Trophoblast cell (in vitro differentiated cells and primary cell): ENCODE results near the gene BAIAP2L1.
A peak's percentile ranks its signal among the peaks of the same experiment; 100 is the strongest.

Source experiments
- DNase-seq, 2 donors: peaks; one replicate each; pipeline ENCODE4 v3.0.0-alpha.2; 2016
- H2AFZ ChIP-seq: 2 replicates; pipeline ENCODE4 v1.6.1; 2013; ENCODE audit warnings: low read length, moderate library complexity, mild to moderate bottlenecking; ENCODE audit not compliant: insufficient read depth, poor library complexity
- H2AK5ac ChIP-seq: 2 replicates; pipeline ENCODE4 v1.6.1; 2013; ENCODE audit warnings: mild to moderate bottlenecking, low read length
- H2BK120ac ChIP-seq: 2 replicates; pipeline ENCODE4 v1.6.1; 2013; ENCODE audit warnings: low read length, mild to moderate bottlenecking, moderate library complexity; ENCODE audit not compliant: insufficient read depth, poor library complexity
- H2BK12ac ChIP-seq: 2 replicates; pipeline ENCODE4 v1.6.1; 2013; ENCODE audit warnings: mild to moderate bottlenecking, low read length, moderate library complexity
- H2BK5ac ChIP-seq: 2 replicates; pipeline ENCODE4 v1.6.1; 2013; ENCODE audit warnings: low read length, low read depth, moderate library complexity, mild to moderate bottlenecking; ENCODE audit not compliant: poor library complexity
- H3K14ac ChIP-seq: 2 replicates; pipeline ENCODE4 v1.6.1; 2013; ENCODE audit warnings: mild to moderate bottlenecking, low read length
- H3K18ac ChIP-seq: 2 replicates; pipeline ENCODE4 v1.6.1; 2013; ENCODE audit warnings: mild to moderate bottlenecking, low read length
- H3K23ac ChIP-seq: 2 replicates; pipeline ENCODE4 v1.6.1; 2013; ENCODE audit warnings: low read length
- H3K27ac ChIP-seq: 2 replicates; pipeline ENCODE4 v1.5.1; 2013; ENCODE audit warnings: low read depth, mild to moderate bottlenecking, inconsistent platforms, low read length, moderate library complexity
- H3K27me3 ChIP-seq: 2 replicates; pipeline ENCODE4 v1.6.1; 2013; ENCODE audit warnings: inconsistent platforms, mild to moderate bottlenecking, low read length, moderate library complexity; ENCODE audit not compliant: insufficient read depth
- H3K36me3 ChIP-seq, 2 experiments: 1 replicate in 1 of 2; 2 replicates in 1 of 2; pipeline ENCODE4 v1.6.1; 2013; ENCODE audit warnings: low read length in 2 of 2, mild to moderate bottlenecking in 2 of 2, moderate library complexity in 1 of 2; ENCODE audit not compliant: insufficient read depth in 2 of 2, control insufficient read depth in 1 of 2
- H3K4ac ChIP-seq: 2 replicates; pipeline ENCODE4 v1.6.1; 2013; ENCODE audit warnings: low read depth, mild to moderate bottlenecking, low read length, moderate library complexity
- H3K4me1 ChIP-seq, 2 experiments: 1 replicate in 1 of 2; 2 replicates in 1 of 2; pipeline ENCODE4 v1.6.1; 2013; ENCODE audit warnings: low read length in 2 of 2, mild to moderate bottlenecking in 2 of 2, moderate library complexity in 1 of 2; ENCODE audit not compliant: insufficient read depth in 2 of 2, control insufficient read depth in 1 of 2
- H3K4me2 ChIP-seq: 2 replicates; pipeline ENCODE4 v1.6.1; 2013; ENCODE audit warnings: inconsistent platforms, mild to moderate bottlenecking, low read length, moderate library complexity
- H3K4me3 ChIP-seq: 2 replicates; pipeline ENCODE4 v1.5.1; 2013; ENCODE audit warnings: mild to moderate bottlenecking, low read depth, low read length, inconsistent platforms
- H3K79me1 ChIP-seq: one replicate; pipeline ENCODE4 v1.6.1; 2013; ENCODE audit warnings: low read length
- H3K79me2 ChIP-seq: 2 replicates; pipeline ENCODE4 v1.6.1; 2013; ENCODE audit warnings: low read length, mild to moderate bottlenecking; ENCODE audit not compliant: control insufficient read depth, insufficient read depth, poor library complexity
- H3K9ac ChIP-seq: 2 replicates; pipeline ENCODE4 v1.6.1; 2013; ENCODE audit warnings: mild to moderate bottlenecking, low read length
- H3K9me3 ChIP-seq: 2 replicates; pipeline ENCODE4 v1.6.1; 2013; ENCODE audit warnings: low read depth, mild to moderate bottlenecking, control low read depth, inconsistent platforms, low read length; ENCODE audit not compliant: insufficient read depth
- H4K12ac ChIP-seq: 2 replicates; pipeline ENCODE4 v1.6.1; 2013; ENCODE audit warnings: low read depth, mild to moderate bottlenecking, low read length, moderate library complexity
- H4K8ac ChIP-seq: 2 replicates; pipeline ENCODE4 v1.6.1; 2013; ENCODE audit warnings: low read depth, mild to moderate bottlenecking, low read length, moderate library complexity
- H4K91ac ChIP-seq: one replicate; pipeline ENCODE4 v1.6.1; 2013; ENCODE audit warnings: low read depth, mild to moderate bottlenecking, low read length, moderate library complexity
- WGBS: extraction: QIAGEN DNeasy Blood & Tissue Kit; methylation state at CpG from one replicate; pipeline ENCODE4 v1.1.7; 2013; ENCODE audit warnings: missing lambda C conversion rate; ENCODE audit not compliant: insufficient read length, insufficient coverage; ENCODE audit errors: extremely low coverage; 5-methylcytosine and 5-hydroxymethylcytosine counted together

BAIAP2L1 gene

DNA sequence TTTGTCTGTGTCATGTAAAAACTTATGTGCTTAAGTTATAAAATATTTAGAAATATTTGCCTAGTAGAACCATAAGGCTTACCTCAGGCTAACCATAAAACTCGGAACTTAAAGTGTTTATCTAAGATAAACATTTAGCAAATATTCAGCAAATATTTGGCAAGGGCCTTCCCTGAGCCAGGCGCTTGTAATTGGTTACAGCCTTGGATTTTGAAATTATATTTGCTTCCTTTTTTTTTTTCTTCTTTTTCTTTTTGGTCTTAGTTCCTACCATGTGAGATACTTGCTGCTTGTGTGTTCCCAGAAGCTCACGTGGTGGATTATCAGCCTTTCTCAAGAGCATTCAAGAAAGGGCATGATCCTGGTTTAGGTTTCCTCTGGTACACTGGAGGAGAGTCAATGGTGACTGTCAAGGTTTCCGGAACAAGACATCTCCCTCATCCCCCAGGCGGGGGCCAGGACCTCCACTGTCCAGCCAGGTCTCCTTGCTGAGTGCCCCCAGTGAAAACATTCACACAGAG lies 124.6 kb downstream of the BAIAP2L1 start:
- Histone ChIP-seq H3K9ac (no peak overlapping the region), H3K18ac (no peak overlapping the region), H3K27me3 (no peaks in the 10 kb centered on the region), H2BK120ac (no peak overlapping the region), H3K9me3 (no peaks in the 10 kb centered on the region), H2AK5ac (no peak overlapping the region), H3K79me1 (no peaks in the 10 kb centered on the region), H2BK5ac (no peak overlapping the region), H3K27ac (no peak overlapping the region), H3K4me3 (no peak overlapping the region), H3K4me1 (peaks cover 0 to 3% of the 10 kb centered on the region in 2 experiments), H3K79me2 (no peaks in the 10 kb centered on the region), H3K36me3 (no peaks in the 10 kb centered on the region), H3K4ac (no peak overlapping the region), H4K8ac (no peak overlapping the region), H4K12ac (no peak overlapping the region), H2BK12ac (no peak overlapping the region), H3K23ac (no peak overlapping the region), H3K4me2 (no peak overlapping the region), H3K14ac (no peak overlapping the region), H4K91ac (no peak overlapping the region), H2AFZ (no peak overlapping the region)
- WGBS, result no CpG with 5 or more reads among the region's 5 CpGs
- no peak for DNase-seq

GRCh38 chr7:98267303-98267702 lies 133.6 kb downstream of the BAIAP2L1 start:
- no peak overlapping the region for H2BK5ac ChIP-seq
- no peak overlapping the region for H3K27ac ChIP-seq
- DNase-seq, result no peak
- no peaks in the 10 kb centered on the region for H3K9me3 ChIP-seq
- H2BK12ac ChIP-seq, result peak overlapping the region; percentile 50
- H3K4me2 ChIP-seq, result no peak overlapping the region
- no peak overlapping the region for H3K18ac ChIP-seq
- peak overlapping the region; percentile 27 for H2BK120ac ChIP-seq
- H3K36me3 ChIP-seq, result peaks cover 0 to 3% of the 10 kb centered on the region in 2 experiments
- no CpG with 5 or more reads among the region's 3 CpGs for WGBS
- no peak overlapping the region for H3K23ac ChIP-seq
- no peak overlapping the region for H2AK5ac ChIP-seq
- no peak overlapping the region for H3K4me3 ChIP-seq
- H2AFZ ChIP-seq, result no peak overlapping the region
- H3K79me1 ChIP-seq, result peaks cover 2% of the 10 kb centered on the region
- no peak overlapping the region for H4K8ac ChIP-seq
- H4K12ac ChIP-seq, result no peak overlapping the region
- H3K4ac ChIP-seq, result no peak overlapping the region
- H4K91ac ChIP-seq, result no peak overlapping the region
- no peaks in the 10 kb centered on the region for H3K79me2 ChIP-seq
- no peak overlapping the region for H3K14ac ChIP-seq
- no peak overlapping the region for H3K9ac ChIP-seq
- no peaks in the 10 kb centered on the region for H3K27me3 ChIP-seq
- peaks cover 2 to 5% of the 10 kb centered on the region in 2 experiments for H3K4me1 ChIP-seq

- H3K23ac ChIP-seq, result no peak overlapping the region
- no peaks in the 10 kb centered on the region for H3K79me2 ChIP-seq
- H3K4me2 ChIP-seq, result no peak overlapping the region
- no CpG with 5 or more reads among the region's 2 CpGs for WGBS
- no peak overlapping the region for H3K14ac ChIP-seq
- no peak overlapping the region for H3K27ac ChIP-seq
- H2BK120ac ChIP-seq, result peak overlapping the region; percentile 27
- no peak overlapping the region for H4K12ac ChIP-seq
- H3K4ac ChIP-seq, result no peak overlapping the region
- no peak overlapping the region for H2AK5ac ChIP-seq
- peaks cover 2 to 5% of the 10 kb centered on the region in 2 experiments for H3K4me1 ChIP-seq
- H3K9ac ChIP-seq, result no peak overlapping the region
- no peak for DNase-seq
- H2BK5ac ChIP-seq, result no peak overlapping the region
- H4K8ac ChIP-seq, result no peak overlapping the region
- no peaks in the 10 kb centered on the region for H3K9me3 ChIP-seq
- no peak overlapping the region for H4K91ac ChIP-seq
- peaks cover 0 to 3% of the 10 kb centered on the region in 2 experiments for H3K36me3 ChIP-seq
- H3K18ac ChIP-seq, result no peak overlapping the region
- H2BK12ac ChIP-seq, result peak overlapping the region; percentile 50
- no peaks in the 10 kb centered on the region for H3K27me3 ChIP-seq
- no peak overlapping the region for H2AFZ ChIP-seq
- peaks cover 2% of the 10 kb centered on the region for H3K79me1 ChIP-seq
- no peak overlapping the region for H3K4me3 ChIP-seq
Observed at GRCh38 chr7:98266840-98267239, 134.1 kb downstream of the BAIAP2L1 start.

- no peak overlapping the region for H3K23ac ChIP-seq
- H3K9ac ChIP-seq, result no peak overlapping the region
- H3K4me3 ChIP-seq, result no peak overlapping the region
- H4K91ac ChIP-seq, result no peak overlapping the region
- peaks cover 6 to 10% of the 10 kb centered on the region in 2 experiments for H3K36me3 ChIP-seq
- peaks cover 2% of the 10 kb centered on the region for H3K79me1 ChIP-seq
- H3K27ac ChIP-seq, result peak overlapping the region; percentile 84
- no peak overlapping the region for H4K12ac ChIP-seq
- WGBS, result no CpG with 5 or more reads among the region's 5 CpGs
- H2AK5ac ChIP-seq, result no peak overlapping the region
- H3K9me3 ChIP-seq, result peaks cover 5% of the 10 kb centered on the region
- no peak overlapping the region for H2BK120ac ChIP-seq
- H3K79me2 ChIP-seq, result no peaks in the 10 kb centered on the region
- H3K27me3 ChIP-seq, result no peaks in the 10 kb centered on the region
- no peak overlapping the region for H3K18ac ChIP-seq
- no peak overlapping the region for H3K4ac ChIP-seq
- H2BK12ac ChIP-seq, result no peak overlapping the region
- H3K4me2 ChIP-seq, result no peak overlapping the region
- H2AFZ ChIP-seq, result no peak overlapping the region
- H2BK5ac ChIP-seq, result no peak overlapping the region
- H3K4me1 ChIP-seq, result peaks cover 2 to 5% of the 10 kb centered on the region in 2 experiments
- no peak overlapping the region for H4K8ac ChIP-seq
- DNase-seq, result peak; percentile 97 to 98
- no peak overlapping the region for H3K14ac ChIP-seq
Observed at GRCh38 chr7:98265841-98266271, 135.0 kb downstream of the BAIAP2L1 start.
